ENCODE results near the gene VSX2.
"Not testable (repeated sequence)": the region's sequence is repeated elsewhere in the genome, so short reads cannot be mapped to it uniquely, and the experiment has no call there.

Gene VSX2

GRCh38 chr14:74263181-74263580 is 23.9 kb downstream of the VSX2 start:
- TF ChIP-seq, protein P1, sequence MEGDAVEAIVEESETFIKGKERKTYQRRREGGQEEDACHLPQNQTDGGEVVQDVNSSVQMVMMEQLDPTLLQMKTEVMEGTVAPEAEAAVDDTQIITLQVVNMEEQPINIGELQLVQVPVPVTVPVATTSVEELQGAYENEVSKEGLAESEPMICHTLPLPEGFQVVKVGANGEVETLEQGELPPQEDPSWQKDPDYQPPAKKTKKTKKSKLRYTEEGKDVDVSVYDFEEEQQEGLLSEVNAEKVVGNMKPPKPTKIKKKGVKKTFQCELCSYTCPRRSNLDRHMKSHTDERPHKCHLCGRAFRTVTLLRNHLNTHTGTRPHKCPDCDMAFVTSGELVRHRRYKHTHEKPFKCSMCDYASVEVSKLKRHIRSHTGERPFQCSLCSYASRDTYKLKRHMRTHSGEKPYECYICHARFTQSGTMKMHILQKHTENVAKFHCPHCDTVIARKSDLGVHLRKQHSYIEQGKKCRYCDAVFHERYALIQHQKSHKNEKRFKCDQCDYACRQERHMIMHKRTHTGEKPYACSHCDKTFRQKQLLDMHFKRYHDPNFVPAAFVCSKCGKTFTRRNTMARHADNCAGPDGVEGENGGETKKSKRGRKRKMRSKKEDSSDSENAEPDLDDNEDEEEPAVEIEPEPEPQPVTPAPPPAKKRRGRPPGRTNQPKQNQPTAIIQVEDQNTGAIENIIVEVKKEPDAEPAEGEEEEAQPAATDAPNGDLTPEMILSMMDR (conservative IDR thresholded peaks at IDR 0.05; ENCODE audit: control insufficient read depth, insufficient read depth, low read depth, low read length), result no peak
- no peak overlapping the region for H3K4me3 ChIP-seq (ENCODE audit: control insufficient read depth, low read depth, low read length)
- DNase-seq (ENCODE audit: low read depth), result no peak

DNA sequence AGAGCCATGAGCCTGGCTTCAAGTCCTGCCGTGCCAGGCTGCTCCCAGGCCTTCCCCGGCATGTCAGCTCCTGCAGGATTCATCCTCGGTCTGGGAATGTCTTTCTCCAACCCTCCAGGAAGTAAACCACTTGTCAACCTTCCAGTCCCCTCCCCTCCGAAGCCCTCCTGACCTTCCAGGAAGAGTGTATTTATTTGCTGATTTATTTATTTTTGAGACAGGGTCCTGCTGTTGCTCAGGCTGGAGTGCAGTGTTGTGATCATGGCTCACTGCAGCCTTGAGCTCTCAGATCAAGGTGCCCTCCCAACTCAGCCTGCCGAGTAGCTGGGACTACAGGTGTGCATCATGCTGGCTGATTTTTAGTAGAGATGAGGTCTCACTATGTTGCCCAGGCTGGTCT is 24.7 kb downstream of the VSX2 start:
- H3K4me3 ChIP-seq (ENCODE audit: control insufficient read depth, low read depth, low read length), result no peak overlapping the region
- DNase-seq (ENCODE audit: low read depth), result no peak
- TF ChIP-seq, protein P1 (conservative IDR thresholded peaks at IDR 0.05; ENCODE audit: control insufficient read depth, insufficient read depth, low read depth, low read length), result no peak

GRCh38 chr14:74265301-74265965 is 26.2 kb downstream of the VSX2 start:
- DNase-seq (ENCODE audit: low read depth), result no peak

GRCh38 chr14:74267588-74267987 is 28.3 kb downstream of the VSX2 start:
- H3K4me3 ChIP-seq (ENCODE audit: control insufficient read depth, low read depth, low read length), result no peak overlapping the region
- DNase-seq (ENCODE audit: low read depth), result peak; percentile 18
- TF ChIP-seq, protein P1 (conservative IDR thresholded peaks at IDR 0.05; ENCODE audit: control insufficient read depth, insufficient read depth, low read depth, low read length), result no peak

More at GRCh38 chr14:74265301-74265965, 26.2 kb downstream of the VSX2 start:
- TF ChIP-seq, protein P1 (conservative IDR thresholded peaks at IDR 0.05; ENCODE audit: control insufficient read depth, insufficient read depth, low read depth, low read length), result no peak
- no peak overlapping the region for H3K4me3 ChIP-seq (ENCODE audit: control insufficient read depth, low read depth, low read length)

GRCh38 chr14:74270382-74271177 is 31.3 kb downstream of the VSX2 start:
- not testable (repeated sequence) for H3K4me3 ChIP-seq (ENCODE audit: control insufficient read depth, low read depth, low read length)
- peak; percentile 86 for DNase-seq (ENCODE audit: low read depth)

DNA sequence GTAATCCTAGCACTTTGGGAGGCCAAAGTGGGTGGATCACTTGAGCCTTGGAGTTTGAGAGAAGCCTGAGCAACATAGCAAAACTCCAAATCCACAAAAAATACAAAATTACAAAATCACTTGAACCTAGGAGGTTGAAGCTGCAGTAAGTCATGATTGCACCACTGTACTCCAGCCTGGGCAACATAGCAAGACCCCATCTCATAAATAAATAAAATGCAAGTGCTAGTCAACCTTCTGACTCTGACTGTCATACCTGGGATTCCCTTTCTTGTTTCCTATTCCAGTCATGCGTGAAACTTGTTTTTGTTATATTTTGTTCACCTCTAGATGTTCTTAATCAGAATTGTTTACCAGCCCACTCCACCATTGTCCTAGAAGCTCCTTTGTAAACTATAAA is 32.1 kb downstream of the VSX2 start:
- TF ChIP-seq, protein P1 (conservative IDR thresholded peaks at IDR 0.05; ENCODE audit: control insufficient read depth, insufficient read depth, low read depth, low read length), result no peak
- no peak for DNase-seq (ENCODE audit: low read depth)
- no peak overlapping the region for H3K4me3 ChIP-seq (ENCODE audit: control insufficient read depth, low read depth, low read length)

GRCh38 chr14:74275241-74275841 is 36.1 kb downstream of the VSX2 start:
- peak; percentile 95 for DNase-seq (ENCODE audit: low read depth)
- no peak overlapping the region for H3K4me3 ChIP-seq (ENCODE audit: control insufficient read depth, low read depth, low read length)
- TF ChIP-seq, protein P1 (conservative IDR thresholded peaks at IDR 0.05; ENCODE audit: control insufficient read depth, insufficient read depth, low read depth, low read length), result no peak

Measured in fibroblast of mammary gland (primary cell).